Lower leg skin (tissue), 3 donors: Measurements from ENCODE around the gene TADA2B.

Experiments used
- CTCF ChIP-seq, 3 donors: fragments of 450-650 bp; IDR thresholded peaks; one replicate each; pipeline ENCODE4 v1.5.1; 2016; ENCODE audit warnings: antibody characterized with exemption in 3 of 3, mild to moderate bottlenecking in 3 of 3, moderate library complexity in 2 of 3
- POLR2A ChIP-seq, 2 donors: fragments of 450-650 bp; IDR thresholded peaks; one replicate each; pipeline ENCODE4 v1.6.1; 2016 to 2017; ENCODE audit warnings: antibody characterized with exemption in 2 of 2, mild to moderate bottlenecking in 1 of 2, moderate library complexity in 1 of 2

GRCh38 chr4:7045961-7046921, 3.1 kb downstream of the TADA2B start:
- TF ChIP-seq CTCF (IDR thresholded peaks at IDR 0.05) (no peak), POLR2A (IDR thresholded peaks at IDR 0.05) (no peak)
